SK-N-SH (cell line): ENCODE measurements around the gene ELF5. TPM values are rescaled to one million over a fixed set of nuclear protein-coding genes. Genes with fewer than 3 reads are reported as not detected.

Experiments used
- CTCF ChIA-PET: fragments of 300-600, 350-600 bp; formaldehyde crosslinking; extraction: SDS; loops from one replicate; lab custom pipeline; 2021; lab: Yijun Ruan, JAX
- POLR2A ChIA-PET: fragments of 350-600 bp; sonication (Branson Sonifier 250); formaldehyde crosslinking; extraction: SDS; loops from one replicate; lab custom pipeline; 2020; ENCODE audit warnings: antibody characterized with exemption, inconsistent platforms; lab: Yijun Ruan, JAX
- DNase-seq: peaks from one replicate; pipeline ENCODE4 v3.0.0; 2012
- H2AFZ ChIP-seq: fragments of 200-600 bp; sonication (generic); 2 replicates; pipeline ENCODE4 v1.8.1; 2016; ENCODE audit warnings: antibody characterized with exemption, mild to moderate bottlenecking, low read depth
- H3F3A ChIP-seq: fragments of 200-600 bp; sonication (generic); replicated peaks from 2 replicates; pipeline ENCODE3; 2016; ENCODE audit warnings: antibody characterized with exemption, mild to moderate bottlenecking; ENCODE audit not compliant: insufficient read depth
- H3K27ac ChIP-seq, 2 experiments: fragments of 200-500 bp in 1 of 2; fragments of 200-600 bp in 1 of 2; sonication (Bioruptor generic) in 1 of 2; sonication (generic), shearing (Covaris generic) in 1 of 2; 2 replicates each; pipeline versions ENCODE4 v1.5.1 to v1.6.1; 2014 to 2016; ENCODE audit warnings: low read depth in 2 of 2, inconsistent platforms in 1 of 2, low read length in 1 of 2, mild to moderate bottlenecking in 1 of 2, mixed read lengths in 1 of 2
- H3K27me3 ChIP-seq: fragments of 200-600 bp; sonication (generic), shearing (Covaris generic); 2 replicates; pipeline ENCODE4 v1.6.1; 2016; ENCODE audit warnings: mixed run types; ENCODE audit not compliant: insufficient read depth
- H3K36me3 ChIP-seq, 2 experiments: fragments of 200-500 bp in 1 of 2; fragments of 200-600 bp in 1 of 2; sonication (Bioruptor generic) in 1 of 2; sonication (generic) in 1 of 2; replicated peaks in 1 of 2; 2 replicates each; pipeline versions ENCODE3 to v1.5.1; 2014 to 2016; ENCODE audit warnings: low read length in 1 of 2, mild to moderate bottlenecking in 1 of 2; ENCODE audit not compliant: insufficient read depth in 2 of 2, control insufficient read depth in 1 of 2
- H3K4me1 ChIP-seq, 2 experiments: fragments of 200-500 bp in 1 of 2; fragments of 200-600 bp in 1 of 2; sonication (Bioruptor generic) in 1 of 2; sonication (generic), shearing (Covaris generic) in 1 of 2; 2 replicates each; pipeline versions ENCODE4 v1.5.1 to v1.6.1; 2014 to 2016; ENCODE audit warnings: low read depth in 1 of 2, low read length in 1 of 2, mixed run types in 1 of 2; ENCODE audit not compliant: insufficient read depth in 2 of 2, control insufficient read depth in 1 of 2
- H3K4me2 ChIP-seq: fragments of 200-600 bp; sonication (generic), shearing (Covaris generic); 2 replicates; pipeline ENCODE4 v1.6.1; 2017; ENCODE audit warnings: mixed run types
- H3K4me3 ChIP-seq, 2 experiments: fragments of 200-500 bp in 1 of 2; fragments of 200-600 bp in 1 of 2; sonication (Bioruptor generic) in 1 of 2; sonication (generic), shearing (Covaris generic) in 1 of 2; 2 replicates each; pipeline versions ENCODE4 v1.5.1 to v1.8.1; 2014 to 2016; ENCODE audit warnings: low read depth in 2 of 2, inconsistent platforms in 1 of 2, low read length in 1 of 2, mild to moderate bottlenecking in 1 of 2, mixed read lengths in 1 of 2, moderate library complexity in 1 of 2
- H3K79me2 ChIP-seq: fragments of 200-600 bp; sonication (generic); 2 replicates; pipeline ENCODE4 v1.8.1; 2017; ENCODE audit warnings: mild to moderate bottlenecking; ENCODE audit not compliant: insufficient read depth
- H3K9ac ChIP-seq: fragments of 200-600 bp; sonication (generic); 2 replicates; pipeline ENCODE4 v1.6.1; 2017; ENCODE audit warnings: mixed run types
- H3K9me2 ChIP-seq: fragments of 200-600 bp; sonication (generic); 2 replicates; pipeline ENCODE4 v1.6.1; 2017; ENCODE audit warnings: mixed run types
- H3K9me3 ChIP-seq: fragments of 200-600 bp; sonication (generic); 2 replicates; pipeline ENCODE4 v1.6.1; 2017; ENCODE audit warnings: mixed run types, mild to moderate bottlenecking, moderate library complexity
- H4K20me1 ChIP-seq: fragments of 200-600 bp; sonication (generic); 2 replicates; pipeline ENCODE4 v1.6.1; 2017; ENCODE audit warnings: mild to moderate bottlenecking, mixed run types; ENCODE audit not compliant: insufficient read depth
- CHD2 ChIP-seq: fragments of 150-350 bp; IDR thresholded peaks from 2 replicates; pipeline ENCODE4 v1.6.1; 2018; ENCODE audit warnings: low read length; ENCODE audit not compliant: partially characterized antibody
- EZH2phosphoT487 ChIP-seq: fragments of 200-600 bp; sonication (generic); IDR thresholded peaks from 2 replicates; pipeline ENCODE4 v1.6.1; 2017; ENCODE audit warnings: low read depth, mixed run types, mild to moderate bottlenecking, antibody characterized with exemption, moderate library complexity, borderline replicate concordance
- FOXJ3 ChIP-seq: sonication (generic); formaldehyde crosslinking; IDR thresholded peaks from 2 replicates; pipeline ENCODE4 v1.5.1; 2020; ENCODE audit warnings: mild to moderate bottlenecking, missing genetic modification reagents
- FOXM1 ChIP-seq: IDR thresholded peaks from 2 replicates; pipeline ENCODE4 v1.4.0; 2012; ENCODE audit warnings: low read depth, mild to moderate bottlenecking
- GABPA ChIP-seq: IDR thresholded peaks from 2 replicates; pipeline ENCODE4 v1.4.0; 2012; ENCODE audit warnings: low read depth, mild to moderate bottlenecking
- GATA2 ChIP-seq: sonication (generic); formaldehyde crosslinking; IDR thresholded peaks from 2 replicates; pipeline ENCODE4 v1.5.0; 2020; ENCODE audit warnings: mild to moderate bottlenecking, missing genetic modification reagents
- MEF2A ChIP-seq: IDR thresholded peaks from 2 replicates; pipeline ENCODE4 v1.4.0; 2012; ENCODE audit warnings: low read depth, borderline replicate concordance
- MXI1 ChIP-seq: IDR thresholded peaks from 2 replicates; pipeline ENCODE4 v1.6.1; 2012; ENCODE audit warnings: mild to moderate bottlenecking, low read depth, low read length, improper control_type of control experiment
- POLR2AphosphoS5 ChIP-seq: IDR thresholded peaks from 2 replicates; pipeline ENCODE4 v1.6.1; 2012; ENCODE audit warnings: low read depth, low read length
- SIN3A ChIP-seq: IDR thresholded peaks from 2 replicates; pipeline ENCODE4 v1.6.1; 2012; ENCODE audit warnings: low read depth, mild to moderate bottlenecking, low read length, moderate library complexity, borderline replicate concordance
- SMC3 ChIP-seq: IDR thresholded peaks from 2 replicates; pipeline ENCODE4 v1.6.1; 2012; ENCODE audit warnings: low read depth, low read length, improper control_type of control experiment
- TEAD4 ChIP-seq: IDR thresholded peaks from 2 replicates; pipeline ENCODE4 v1.4.0; 2012; ENCODE audit warnings: mild to moderate bottlenecking, borderline replicate concordance; ENCODE audit not compliant: insufficient read depth
- YY1 ChIP-seq: IDR thresholded peaks from 2 replicates; pipeline ENCODE4 v1.4.0; 2012; ENCODE audit warnings: low read depth, mild to moderate bottlenecking
- WGBS: methylation state at CpG from one replicate; pipeline ENCODE4 v1.1.6; 2017; ENCODE audit warnings: low lambda C conversion rate; 5-methylcytosine and 5-hydroxymethylcytosine counted together
- polyA plus RNA-seq, 3 experiments: library from polyadenylated mRNA; depleted of rRNA; stranded (reverse); fragments of >200 nt; gene quantifications; 2 replicates each; pipeline ENCODE4 v1.2.3, GENCODE V29; 2012
- TF ChIP-seq, protein P1 (sequence below): IDR thresholded peaks from 2 replicates; pipeline ENCODE4 v1.6.1; 2012; ENCODE audit warnings: mild to moderate bottlenecking, low read depth, low read length, moderate library complexity
- TF ChIP-seq, protein P2 (sequence below): IDR thresholded peaks from 2 replicates; pipeline ENCODE4; 2012

ELF5 gene
- polyA plus RNA-seq, 1 of the 3 experiments (the other 2 are of a cell fraction): not detected

- TF ChIP-seq, protein P1, sequence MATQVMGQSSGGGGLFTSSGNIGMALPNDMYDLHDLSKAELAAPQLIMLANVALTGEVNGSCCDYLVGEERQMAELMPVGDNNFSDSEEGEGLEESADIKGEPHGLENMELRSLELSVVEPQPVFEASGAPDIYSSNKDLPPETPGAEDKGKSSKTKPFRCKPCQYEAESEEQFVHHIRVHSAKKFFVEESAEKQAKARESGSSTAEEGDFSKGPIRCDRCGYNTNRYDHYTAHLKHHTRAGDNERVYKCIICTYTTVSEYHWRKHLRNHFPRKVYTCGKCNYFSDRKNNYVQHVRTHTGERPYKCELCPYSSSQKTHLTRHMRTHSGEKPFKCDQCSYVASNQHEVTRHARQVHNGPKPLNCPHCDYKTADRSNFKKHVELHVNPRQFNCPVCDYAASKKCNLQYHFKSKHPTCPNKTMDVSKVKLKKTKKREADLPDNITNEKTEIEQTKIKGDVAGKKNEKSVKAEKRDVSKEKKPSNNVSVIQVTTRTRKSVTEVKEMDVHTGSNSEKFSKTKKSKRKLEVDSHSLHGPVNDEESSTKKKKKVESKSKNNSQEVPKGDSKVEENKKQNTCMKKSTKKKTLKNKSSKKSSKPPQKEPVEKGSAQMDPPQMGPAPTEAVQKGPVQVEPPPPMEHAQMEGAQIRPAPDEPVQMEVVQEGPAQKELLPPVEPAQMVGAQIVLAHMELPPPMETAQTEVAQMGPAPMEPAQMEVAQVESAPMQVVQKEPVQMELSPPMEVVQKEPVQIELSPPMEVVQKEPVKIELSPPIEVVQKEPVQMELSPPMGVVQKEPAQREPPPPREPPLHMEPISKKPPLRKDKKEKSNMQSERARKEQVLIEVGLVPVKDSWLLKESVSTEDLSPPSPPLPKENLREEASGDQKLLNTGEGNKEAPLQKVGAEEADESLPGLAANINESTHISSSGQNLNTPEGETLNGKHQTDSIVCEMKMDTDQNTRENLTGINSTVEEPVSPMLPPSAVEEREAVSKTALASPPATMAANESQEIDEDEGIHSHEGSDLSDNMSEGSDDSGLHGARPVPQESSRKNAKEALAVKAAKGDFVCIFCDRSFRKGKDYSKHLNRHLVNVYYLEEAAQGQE: no peak
- TF ChIP-seq EZH2phosphoT487: no peak
Measured at GRCh38 chr11:34560511-34560910, 46.9 kb upstream of the ELF5 start (continued).

DNA sequence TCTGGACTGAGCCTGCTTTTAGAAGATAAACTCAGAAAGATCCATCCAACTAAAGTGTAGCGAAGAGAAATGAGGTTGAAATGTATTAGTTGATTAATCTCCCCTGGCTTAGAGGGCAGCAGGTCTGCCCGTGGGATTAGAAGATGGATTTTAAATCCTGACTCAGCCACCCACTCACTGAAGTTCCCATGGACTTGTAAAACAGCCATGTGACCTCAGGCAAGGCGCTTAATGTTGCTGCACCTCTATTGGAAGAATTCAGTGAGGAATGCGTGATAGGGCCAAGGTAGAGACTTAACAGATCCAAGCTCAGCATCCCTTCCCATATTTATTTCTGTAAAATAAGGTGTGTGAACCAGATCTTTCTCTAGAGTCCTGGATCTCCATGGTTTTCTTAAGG lies 45.1 kb upstream of the ELF5 start:
- no peaks in the 10 kb centered on the region for H3K36me3 ChIP-seq
- H3K9me3 ChIP-seq: no peaks in the 10 kb centered on the region
- no peaks in the 10 kb centered on the region; a peak in 1 of 4 replicates for H3K4me1 ChIP-seq
- peaks cover 18% of the 10 kb centered on the region; the same call in 1 of the 2 replicates for H3K27me3 ChIP-seq
- no peaks in the 10 kb centered on the region for H3K9me2 ChIP-seq
- no peak overlapping the region for H3K4me2 ChIP-seq
- H2AFZ ChIP-seq: no peak overlapping the region
- no peak overlapping the region for H3K4me3 ChIP-seq
- WGBS: 38% methylated on average over 4 of the region's 4 CpGs
- no peak for DNase-seq
- H3K27ac ChIP-seq: no peak overlapping the region
- TF ChIP-seq FOXM1: no peak
- no peak for TF ChIP-seq MXI1
- TF ChIP-seq POLR2AphosphoS5: no peak
- no peak for TF ChIP-seq MEF2A
- no peaks in the 10 kb centered on the region for H3F3A ChIP-seq
- no peak overlapping the region for H3K9ac ChIP-seq
- H3K79me2 ChIP-seq: no peaks in the 10 kb centered on the region
- no peaks in the 10 kb centered on the region for H4K20me1 ChIP-seq
- ChIA-PET POLR2A (no interaction called here), CTCF (interaction anchor here (1.1 kb wide), 1 partner anchor 35 kb away, joined by 3 read pairs; no protein-coding TSS in a partner anchor)

DNA sequence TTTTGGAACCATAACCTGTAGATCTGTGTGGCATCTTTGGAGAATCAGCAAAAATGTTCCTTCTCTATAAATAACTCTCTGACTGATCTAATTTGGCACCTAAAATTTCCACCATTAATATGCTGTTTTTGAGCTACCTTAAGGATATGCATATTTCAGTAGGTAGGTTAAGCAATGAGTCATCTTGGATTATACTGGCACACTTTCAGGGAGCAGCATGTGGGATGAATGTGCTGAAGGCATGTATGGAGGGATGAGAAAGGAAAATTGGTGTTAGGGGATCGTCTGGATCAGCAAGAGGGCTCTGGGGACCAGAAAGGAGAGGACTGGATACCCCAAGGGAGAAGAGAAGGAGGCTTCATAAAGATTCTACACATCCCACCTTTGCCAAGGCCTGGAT lies 44.6 kb upstream of the ELF5 start:
- H3K4me3 ChIP-seq: no peak overlapping the region
- no peaks in the 10 kb centered on the region for H3K4me1 ChIP-seq
- ChIA-PET CTCF (no interaction called here), POLR2A (no interaction called here)
- H3K79me2 ChIP-seq: no peaks in the 10 kb centered on the region
- no peaks in the 10 kb centered on the region for H3K9me3 ChIP-seq
- H3K36me3 ChIP-seq: no peaks in the 10 kb centered on the region
- DNase-seq: no peak
- peaks cover 14% of the 10 kb centered on the region; the same call in 1 of the 2 replicates for H3K27me3 ChIP-seq
- no peaks in the 10 kb centered on the region for H3F3A ChIP-seq
- H3K4me2 ChIP-seq: no peak overlapping the region
- no peak overlapping the region for H2AFZ ChIP-seq
- H3K9ac ChIP-seq: no peak overlapping the region
- H3K9me2 ChIP-seq: no peaks in the 10 kb centered on the region
- 0% methylated on average over 1 of the region's 1 CpG for WGBS
- H4K20me1 ChIP-seq: no peaks in the 10 kb centered on the region
- no peak overlapping the region for H3K27ac ChIP-seq
- no peak for TF ChIP-seq GABPA
- no peak for TF ChIP-seq MXI1
- TF ChIP-seq, protein P1: no peak
- no peak for TF ChIP-seq FOXJ3 (CRISPR knock-in tag)
- no peak for TF ChIP-seq CHD2
- TF ChIP-seq GATA2 (CRISPR knock-in tag): no peak
- TF ChIP-seq SMC3: no peak
- TF ChIP-seq, protein P2, sequence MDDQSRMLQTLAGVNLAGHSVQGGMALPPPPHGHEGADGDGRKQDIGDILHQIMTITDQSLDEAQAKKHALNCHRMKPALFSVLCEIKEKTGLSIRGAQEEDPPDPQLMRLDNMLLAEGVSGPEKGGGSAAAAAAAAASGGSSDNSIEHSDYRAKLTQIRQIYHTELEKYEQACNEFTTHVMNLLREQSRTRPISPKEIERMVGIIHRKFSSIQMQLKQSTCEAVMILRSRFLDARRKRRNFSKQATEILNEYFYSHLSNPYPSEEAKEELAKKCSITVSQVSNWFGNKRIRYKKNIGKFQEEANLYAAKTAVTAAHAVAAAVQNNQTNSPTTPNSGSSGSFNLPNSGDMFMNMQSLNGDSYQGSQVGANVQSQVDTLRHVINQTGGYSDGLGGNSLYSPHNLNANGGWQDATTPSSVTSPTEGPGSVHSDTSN: no peak
- TF ChIP-seq YY1: no peak
- no peak for TF ChIP-seq POLR2AphosphoS5
- no peak for TF ChIP-seq SIN3A
- no peak for TF ChIP-seq TEAD4
